AG09319 (cell line): ENCODE results near the gene SPTBN4.

Experiments
- DNase-seq: peaks from one replicate; pipeline ENCODE4 v3.0.0-alpha.2; 2010; ENCODE audit warnings: low read depth; ENCODE audit errors: extremely low read depth
- TF ChIP-seq, protein P1 (sequence below): IDR thresholded peaks from 2 replicates; pipeline ENCODE4 v1.5.1; 2011; ENCODE audit warnings: low read depth, mild to moderate bottlenecking, inconsistent platforms, low read length, moderate library complexity

SPTBN4 gene

DNA sequence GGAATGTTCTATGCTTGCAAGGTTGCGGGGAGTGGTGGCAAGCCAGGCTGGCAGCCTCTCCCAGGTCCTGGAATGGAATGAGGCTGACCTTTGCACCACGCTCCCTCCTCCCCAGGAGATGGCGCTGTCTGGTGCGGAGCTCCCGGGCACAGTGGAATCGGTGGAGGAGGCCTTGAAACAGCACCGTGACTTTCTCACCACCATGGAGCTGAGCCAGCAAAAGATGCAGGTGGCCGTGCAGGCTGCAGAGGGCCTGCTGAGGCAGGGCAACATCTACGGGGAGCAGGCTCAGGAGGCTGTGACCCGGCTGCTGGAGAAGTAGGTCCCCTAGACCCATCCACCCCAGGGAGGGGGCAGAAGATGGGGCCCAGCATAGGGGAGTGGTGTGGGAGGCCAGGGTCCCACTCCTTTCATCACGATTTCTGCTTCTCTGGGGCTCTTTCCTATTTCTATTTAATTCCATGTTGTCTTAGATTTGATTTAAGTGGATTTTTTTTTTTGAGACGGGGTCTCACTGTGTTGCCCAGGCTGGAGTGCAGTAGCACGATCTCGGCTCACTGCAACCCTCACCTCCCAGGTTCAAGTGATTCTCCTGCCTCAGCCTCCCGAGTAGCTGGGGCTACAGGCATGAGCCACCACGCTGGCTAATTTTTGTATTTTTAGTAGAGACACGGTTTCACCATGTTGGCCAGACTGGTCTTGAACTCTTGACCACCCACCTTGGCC, 56.7 kb downstream of the SPTBN4 start:
- DNase-seq, result no peak

DNA sequence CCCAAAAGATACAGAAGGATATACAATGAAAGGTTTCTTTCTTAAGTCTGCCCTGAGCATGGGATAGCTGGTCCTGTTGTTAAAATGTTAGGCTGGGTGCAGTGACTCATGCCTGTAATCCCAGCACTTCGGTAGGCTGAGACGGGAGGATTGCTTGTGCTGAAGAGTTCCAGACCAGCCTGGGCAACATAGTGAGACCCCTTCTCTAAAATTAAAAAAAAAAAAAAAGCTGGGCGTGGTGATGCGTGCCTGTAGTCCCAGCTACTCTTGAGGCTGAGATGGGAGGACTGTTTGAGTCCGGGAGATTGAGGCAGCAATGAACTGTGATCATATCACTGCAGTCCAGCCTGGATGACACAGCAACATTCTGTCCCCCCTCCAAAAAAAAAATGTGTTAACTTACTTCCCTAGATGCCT, 57.3 kb downstream of the SPTBN4 start:
- TF ChIP-seq, protein P1, sequence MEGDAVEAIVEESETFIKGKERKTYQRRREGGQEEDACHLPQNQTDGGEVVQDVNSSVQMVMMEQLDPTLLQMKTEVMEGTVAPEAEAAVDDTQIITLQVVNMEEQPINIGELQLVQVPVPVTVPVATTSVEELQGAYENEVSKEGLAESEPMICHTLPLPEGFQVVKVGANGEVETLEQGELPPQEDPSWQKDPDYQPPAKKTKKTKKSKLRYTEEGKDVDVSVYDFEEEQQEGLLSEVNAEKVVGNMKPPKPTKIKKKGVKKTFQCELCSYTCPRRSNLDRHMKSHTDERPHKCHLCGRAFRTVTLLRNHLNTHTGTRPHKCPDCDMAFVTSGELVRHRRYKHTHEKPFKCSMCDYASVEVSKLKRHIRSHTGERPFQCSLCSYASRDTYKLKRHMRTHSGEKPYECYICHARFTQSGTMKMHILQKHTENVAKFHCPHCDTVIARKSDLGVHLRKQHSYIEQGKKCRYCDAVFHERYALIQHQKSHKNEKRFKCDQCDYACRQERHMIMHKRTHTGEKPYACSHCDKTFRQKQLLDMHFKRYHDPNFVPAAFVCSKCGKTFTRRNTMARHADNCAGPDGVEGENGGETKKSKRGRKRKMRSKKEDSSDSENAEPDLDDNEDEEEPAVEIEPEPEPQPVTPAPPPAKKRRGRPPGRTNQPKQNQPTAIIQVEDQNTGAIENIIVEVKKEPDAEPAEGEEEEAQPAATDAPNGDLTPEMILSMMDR, result no peak
- DNase-seq, result no peak

More for the DNA sequence above, 56.7 kb downstream of the SPTBN4 start:
- TF ChIP-seq, protein P1, result peak; percentile 52

DNA sequence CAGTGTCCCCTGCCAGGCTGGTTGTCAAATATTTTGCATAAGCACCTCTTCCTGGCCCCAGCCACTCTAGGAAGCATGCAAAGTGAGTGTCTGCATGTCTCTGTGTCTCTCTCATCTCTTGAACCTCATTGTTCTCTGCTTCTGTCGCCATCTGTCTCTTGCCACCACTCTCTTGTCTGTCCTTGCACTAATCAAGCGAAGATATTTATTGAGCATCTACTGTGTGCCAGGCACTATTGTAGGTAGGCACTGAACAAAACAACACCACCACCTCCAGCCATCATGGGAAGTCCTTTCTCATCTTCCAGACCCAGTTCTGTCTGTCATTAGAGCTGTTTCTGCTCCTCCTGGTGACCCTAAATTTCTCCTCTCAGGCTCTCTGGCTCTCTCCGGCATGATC, 57.9 kb downstream of the SPTBN4 start:
- TF ChIP-seq, protein P1, result no peak

DNA sequence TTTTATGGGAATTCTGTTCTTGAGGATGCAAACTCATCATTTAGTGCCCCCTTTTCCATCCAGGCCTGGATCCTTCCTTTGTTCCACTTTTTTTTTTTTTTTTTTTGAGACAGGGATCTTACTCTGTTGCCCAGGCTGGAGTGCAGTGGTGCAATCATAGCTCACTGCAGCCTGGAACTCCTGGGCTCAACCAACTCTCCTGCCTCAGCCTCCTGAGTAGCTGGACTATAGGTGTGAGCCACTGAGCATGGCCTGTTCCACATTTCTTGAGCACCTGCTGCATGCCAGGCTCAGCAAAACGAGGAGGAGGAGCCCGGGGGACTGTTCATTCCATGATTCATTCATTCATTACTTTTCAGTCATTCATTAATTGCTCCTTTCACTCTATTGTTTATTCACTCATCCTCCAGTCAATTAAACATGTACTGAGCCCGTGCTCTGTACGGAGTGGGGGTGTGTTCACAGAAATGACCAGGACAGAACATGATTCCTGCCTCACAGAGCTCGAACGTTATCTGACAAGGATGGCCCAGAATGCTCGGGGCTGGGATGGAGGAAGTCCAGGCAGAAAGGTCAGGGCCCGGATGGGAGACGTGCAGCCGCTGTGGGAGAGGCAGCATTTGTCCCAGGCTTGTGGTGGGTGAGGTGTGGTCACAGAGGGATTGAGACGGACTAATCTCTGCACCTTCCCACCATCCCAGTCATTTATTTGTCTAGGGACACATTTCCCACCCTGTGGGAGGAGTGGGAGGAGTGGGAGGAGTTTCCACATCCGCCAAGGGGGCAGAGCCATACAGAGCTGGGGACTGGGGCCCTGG, 58.6 kb downstream of the SPTBN4 start:
- TF ChIP-seq, protein P1, result no peak
- DNase-seq, result no peak

More for the DNA sequence above, 57.9 kb downstream of the SPTBN4 start:
- DNase-seq, result no peak

DNA sequence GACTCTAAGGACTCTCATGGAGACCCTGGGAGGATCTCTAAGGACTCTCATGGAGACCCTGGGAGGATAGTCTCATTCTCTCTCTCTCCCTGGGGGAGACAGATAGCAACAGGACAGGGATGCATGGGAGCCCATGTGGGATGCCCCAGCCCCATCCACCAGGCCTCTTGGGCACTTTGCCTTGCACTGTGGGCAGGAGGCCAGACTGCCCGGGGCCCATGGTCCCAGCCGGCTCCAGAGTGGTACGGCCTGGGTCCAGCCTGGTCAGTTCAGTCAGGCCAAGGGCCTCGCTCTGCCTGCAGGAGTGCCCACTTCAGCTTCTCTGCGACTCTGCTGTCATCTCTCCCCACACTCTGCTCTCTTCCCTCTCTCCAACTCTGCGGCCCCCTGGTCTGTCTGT, 61.3 kb downstream of the SPTBN4 start:
- DNase-seq, result no peak
- TF ChIP-seq, protein P1, result no peak

DNA sequence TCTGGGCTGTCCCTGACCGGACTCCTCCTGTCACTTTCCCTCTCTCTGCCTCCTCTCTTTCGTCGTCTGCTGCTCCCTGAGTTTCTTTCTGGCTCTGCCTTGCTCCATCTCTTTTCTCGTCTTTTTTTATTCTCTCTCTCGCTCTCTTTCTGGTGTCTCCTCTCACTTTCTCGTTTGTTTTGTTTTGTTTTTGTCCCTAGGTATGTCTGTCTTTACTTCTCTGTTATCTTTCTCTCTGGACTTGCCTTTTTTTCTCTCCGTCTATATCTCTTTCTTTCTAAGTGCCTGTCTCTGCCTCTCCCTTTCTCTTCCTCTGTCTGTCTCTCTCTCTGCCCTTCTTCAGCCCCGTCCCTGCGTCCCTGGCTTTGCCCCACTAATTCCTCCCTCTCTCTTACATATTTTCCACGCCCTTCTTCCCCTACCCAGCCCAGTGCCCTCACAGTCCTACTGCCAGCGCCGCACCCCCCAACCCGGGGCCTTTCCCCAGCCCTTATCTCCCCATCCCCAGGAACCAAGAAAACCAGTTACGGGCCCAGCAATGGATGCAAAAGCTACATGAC, 61.8 kb downstream of the SPTBN4 start:
- DNase-seq, result no peak
- TF ChIP-seq, protein P1, result no peak
